ENCODE data around the gene NTSR1.

DNA sequence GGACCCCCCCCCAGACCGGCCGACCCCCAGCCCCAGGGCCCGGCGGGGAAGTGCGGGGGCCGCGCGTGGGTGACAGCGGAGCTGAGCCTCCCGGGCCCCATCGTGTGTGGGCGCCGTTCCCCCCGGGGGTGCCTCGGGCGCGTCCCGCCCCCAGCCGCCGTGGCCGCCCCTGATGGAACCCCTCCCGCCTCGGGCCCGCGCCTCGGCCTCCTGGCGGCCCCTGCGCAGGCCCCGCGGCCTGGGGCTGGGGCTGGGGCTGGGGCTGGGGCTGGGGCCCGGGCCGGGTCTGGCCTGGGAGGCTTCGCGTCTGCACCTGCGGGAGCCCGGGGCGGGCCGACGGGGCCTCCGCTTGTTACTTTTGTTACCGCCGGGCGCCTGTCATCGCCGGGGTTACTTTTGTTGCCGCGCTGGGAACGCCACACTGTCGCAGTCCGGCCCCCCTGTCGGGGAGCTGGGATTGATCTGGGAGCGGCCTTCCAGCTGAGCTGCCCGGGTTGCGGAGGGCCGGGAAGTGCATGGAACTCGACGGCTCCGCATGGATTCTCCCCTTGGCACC is 96.6 kb downstream of the NTSR1 start:
- TF ChIP-seq, protein P1, sequence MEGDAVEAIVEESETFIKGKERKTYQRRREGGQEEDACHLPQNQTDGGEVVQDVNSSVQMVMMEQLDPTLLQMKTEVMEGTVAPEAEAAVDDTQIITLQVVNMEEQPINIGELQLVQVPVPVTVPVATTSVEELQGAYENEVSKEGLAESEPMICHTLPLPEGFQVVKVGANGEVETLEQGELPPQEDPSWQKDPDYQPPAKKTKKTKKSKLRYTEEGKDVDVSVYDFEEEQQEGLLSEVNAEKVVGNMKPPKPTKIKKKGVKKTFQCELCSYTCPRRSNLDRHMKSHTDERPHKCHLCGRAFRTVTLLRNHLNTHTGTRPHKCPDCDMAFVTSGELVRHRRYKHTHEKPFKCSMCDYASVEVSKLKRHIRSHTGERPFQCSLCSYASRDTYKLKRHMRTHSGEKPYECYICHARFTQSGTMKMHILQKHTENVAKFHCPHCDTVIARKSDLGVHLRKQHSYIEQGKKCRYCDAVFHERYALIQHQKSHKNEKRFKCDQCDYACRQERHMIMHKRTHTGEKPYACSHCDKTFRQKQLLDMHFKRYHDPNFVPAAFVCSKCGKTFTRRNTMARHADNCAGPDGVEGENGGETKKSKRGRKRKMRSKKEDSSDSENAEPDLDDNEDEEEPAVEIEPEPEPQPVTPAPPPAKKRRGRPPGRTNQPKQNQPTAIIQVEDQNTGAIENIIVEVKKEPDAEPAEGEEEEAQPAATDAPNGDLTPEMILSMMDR (IDR thresholded peaks at IDR 0.05) = no peak
- TF ChIP-seq POLR2A (IDR thresholded peaks at IDR 0.05) = peak in 1 of 2 donors; percentile 30
